Transverse colon (tissue), 4 donors: ENCODE data around the gene CTAGE9.
"Not testable (repeated sequence)": the region's sequence is repeated elsewhere in the genome, so short reads cannot be mapped to it uniquely, and the experiment has no call there.

Experiments used
- CTCF ChIP-seq, 5 experiments: fragments of 200-600 bp in 3 of 5; fragments of 450-650 bp in 2 of 5; sonication (generic) in 3 of 5; IDR thresholded peaks; 1 replicate in 2 of 5; 2 replicates in 3 of 5; pipeline ENCODE4 v1.5.1; 2016 to 2017; ENCODE audit warnings: antibody characterized with exemption in 5 of 5, inconsistent platforms in 3 of 5, mild to moderate bottlenecking in 2 of 5, moderate library complexity in 1 of 5
- EP300 ChIP-seq: sonication (generic); formaldehyde crosslinking; IDR thresholded peaks from one replicate; pipeline ENCODE4 v1.6.1; 2017; ENCODE audit warnings: antibody characterized with exemption, low read depth
- POLR2A ChIP-seq: fragments of 450-650 bp; IDR thresholded peaks from one replicate; pipeline ENCODE4 v1.6.1; 2016; ENCODE audit warnings: antibody characterized with exemption, mild to moderate bottlenecking, moderate library complexity
- POLR2AphosphoS5 ChIP-seq, 3 donors: sonication (generic); formaldehyde crosslinking; IDR thresholded peaks; one replicate each; pipeline ENCODE4 v1.6.1; 2016; ENCODE audit warnings: antibody characterized with exemption in 3 of 3

- TF ChIP-seq CTCF (IDR thresholded peaks at IDR 0.05); EP300; POLR2A; POLR2AphosphoS5 (IDR thresholded peaks at IDR 0.05): not testable (repeated sequence)
Observed at GRCh38 chr6:131700851-131701250, 10.0 kb downstream of the CTAGE9 start.
